CD4-positive, alpha-beta memory T cell (primary cell): ENCODE results near the gene GABRA5. TPM values are rescaled to one million over a fixed set of nuclear protein-coding genes. Genes with fewer than 3 reads are reported as not detected.

ENCODE experiments used
- CTCF ChIA-PET: fragments of 350-600 bp; sonication (Branson Sonifier 250); formaldehyde crosslinking; loops from one replicate; lab custom pipeline; 2021; ENCODE audit warnings: inconsistent platforms; ENCODE audit not compliant: partially characterized antibody; lab: Charles Lee
- POLR2A ChIA-PET: fragments of 350-600 bp; sonication (Branson Sonifier 250); formaldehyde crosslinking; loops from one replicate; lab custom pipeline; 2021; ENCODE audit not compliant: partially characterized antibody; lab: Charles Lee
- DNase-seq, 5 donors: peaks; one replicate each; pipeline versions ENCODE4 v3.0.0 to v3.0.0-alpha.2; 2020 to 2022; ENCODE audit warnings: mixed read lengths in 1 of 5
- H3K27ac ChIP-seq: one replicate; pipeline ENCODE4 v1.7.0; 2013; ENCODE audit warnings: low read depth, low read length
- H3K27me3 ChIP-seq: 2 replicates; pipeline ENCODE4 v1.7.0; 2013; ENCODE audit warnings: mild to moderate bottlenecking, low read length, moderate library complexity; ENCODE audit not compliant: insufficient read depth
- H3K36me3 ChIP-seq: 2 replicates; pipeline ENCODE4 v1.7.0; 2013; ENCODE audit warnings: mild to moderate bottlenecking, low read length, moderate library complexity; ENCODE audit not compliant: insufficient read depth
- H3K4me1 ChIP-seq: 2 replicates; pipeline ENCODE4 v1.7.0; 2013; ENCODE audit warnings: mild to moderate bottlenecking, low read length, moderate library complexity; ENCODE audit not compliant: insufficient read depth
- H3K4me3 ChIP-seq, 2 donors: one replicate each; pipeline ENCODE4 v1.7.0; 2013; ENCODE audit warnings: low read length in 2 of 2, mild to moderate bottlenecking in 1 of 2
- H3K9me3 ChIP-seq, 2 donors: one replicate each; pipeline ENCODE4 v1.7.0; 2013; ENCODE audit warnings: low read length in 2 of 2, control low read depth in 1 of 2; ENCODE audit not compliant: control insufficient read depth in 1 of 2
- H3K27ac Mint-ChIP-seq, 7 donors: one replicate each; pipeline ENCODE4 v1.8.0; 2020 to 2021; ENCODE audit warnings: mixed read lengths in 7 of 7, mild to moderate bottlenecking in 6 of 7, inconsistent platforms in 3 of 7, moderate library complexity in 3 of 7
- H3K27me3 Mint-ChIP-seq, 2 donors: one replicate each; pipeline ENCODE4 v1.8.0; 2020 to 2021; ENCODE audit warnings: mixed read lengths in 2 of 2
- H3K36me3 Mint-ChIP-seq, 2 donors: one replicate each; pipeline ENCODE4 v1.8.0; 2020 to 2021; ENCODE audit warnings: mixed read lengths in 2 of 2, inconsistent platforms in 1 of 2, mild to moderate bottlenecking in 1 of 2
- H3K4me1 Mint-ChIP-seq, 4 donors: one replicate each; pipeline ENCODE4 v1.8.0; 2020 to 2021; ENCODE audit warnings: mixed read lengths in 4 of 4, mild to moderate bottlenecking in 1 of 4
- H3K4me3 Mint-ChIP-seq, 8 donors: one replicate each; pipeline ENCODE4 v1.8.0; 2020 to 2021; ENCODE audit warnings: mixed read lengths in 8 of 8, mild to moderate bottlenecking in 7 of 8, moderate library complexity in 6 of 8, inconsistent platforms in 3 of 8
- H3K9me3 Mint-ChIP-seq, 8 donors: one replicate each; pipeline ENCODE4 v1.8.0; 2020 to 2021; ENCODE audit warnings: mixed read lengths in 8 of 8, mild to moderate bottlenecking in 5 of 8, inconsistent platforms in 3 of 8, moderate library complexity in 1 of 8
- intact Hi-C: fragments of 100-400 bp; cut with micrococcal nuclease; formaldehyde crosslinking; loops from one replicate; pipeline ENCODE4 v1.15.1; 2023
- polyA plus RNA-seq, 2 donors: library from polyadenylated mRNA; unstranded; fragments of 300-500 nt; fragmentation: Illumina TruSeq; gene quantifications; one replicate each; pipeline ENCODE4 v1.2.3, GENCODE V29; 2021
- total RNA-seq, 2 experiments: library from RNA; stranded (reverse); gene quantifications; one replicate each; pipeline ENCODE4 v1.2.3, GENCODE V29; 2021

GABRA5 gene
- total and polyA plus RNA-seq, 4 experiments from 2014 or later = not detected

DNA sequence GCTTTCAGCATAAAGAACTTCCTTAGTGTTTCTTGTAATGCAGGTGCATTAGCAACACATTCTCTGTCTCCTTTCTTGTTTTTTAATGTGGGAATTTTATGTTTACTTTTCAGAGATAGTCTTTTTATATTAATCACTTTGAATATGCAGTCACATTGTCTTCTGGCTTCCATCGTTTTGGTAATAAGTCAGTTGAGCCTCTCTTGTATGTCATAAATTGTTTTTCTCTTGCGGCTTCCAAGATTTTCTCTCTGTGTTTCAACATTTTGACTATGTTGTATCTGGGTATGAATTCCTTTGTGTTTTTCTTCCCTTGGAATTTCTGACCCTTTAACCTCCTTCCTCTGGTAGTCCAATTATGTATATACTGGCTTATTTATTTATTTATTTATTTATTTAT, 129.4 kb downstream of the GABRA5 start:
- Mint-ChIP-seq H3K36me3 (no peaks in the 10 kb centered on the region), H3K27me3 (no peaks in the 10 kb centered on the region), H3K9me3 (peaks cover 0 to 21% (median 14%) of the 10 kb centered on the region in 8 donors), H3K4me3 (no peak overlapping the region), H3K27ac (no peak overlapping the region), H3K4me1 (no peaks in the 10 kb centered on the region)
- intact Hi-C loops = no loop called here
- no peaks in the 10 kb centered on the region for H3K4me1 ChIP-seq
- no peaks in the 10 kb centered on the region for H3K9me3 ChIP-seq
- no peaks in the 10 kb centered on the region for H3K36me3 ChIP-seq
- no peak overlapping the region for H3K27ac ChIP-seq
- CTCF ChIA-PET = no interaction called here
- H3K27me3 ChIP-seq = no peaks in the 10 kb centered on the region
- POLR2A ChIA-PET = no interaction called here
- no peak for DNase-seq
- no peak overlapping the region for H3K4me3 ChIP-seq

Other genes starting within 250 kb of the GABRA5 start
- gene GABRB3, start 94.0 kb upstream of the GABRA5 start, total RNA-seq = under 1 TPM; 0.06 to 0.08 TPM
- gene GABRB3, start 94.0 kb upstream of the GABRA5 start, polyA plus RNA-seq = not detected
- gene GABRG3, start 104.1 kb downstream of the GABRA5 start, total RNA-seq = not detected
- gene GABRG3, start 104.1 kb downstream of the GABRA5 start, polyA plus RNA-seq = not detected